Suppressor macrophage treated with lipopolysaccharide for 1 hour (primary cell): ENCODE results near the gene LRP8.
"Not testable (repeated sequence)": the region's sequence is repeated elsewhere in the genome, so short reads cannot be mapped to it uniquely, and the experiment has no call there.

ENCODE experiments used
- DNase-seq, 3 donors: peaks; one replicate each; pipeline ENCODE4 v3.0.0-alpha.2; 2020 to 2022

LRP8 gene

GRCh38 chr1:53303243-53303642, 24.6 kb downstream of the LRP8 start:
- DNase-seq, result no peak

GRCh38 chr1:53299233-53299632, 28.6 kb downstream of the LRP8 start:
- no peak for DNase-seq

- DNase-seq, result no peak
Observed at GRCh38 chr1:53298045-53298637, 29.7 kb downstream of the LRP8 start.

- DNase-seq, result no peak
Observed at GRCh38 chr1:53297195-53297594, 30.7 kb downstream of the LRP8 start.

- DNase-seq, result no peak
Observed at GRCh38 chr1:53296117-53296749, 31.6 kb downstream of the LRP8 start.

- DNase-seq, result no peak
Observed at GRCh38 chr1:53295726-53296116, 32.1 kb downstream of the LRP8 start.

GRCh38 chr1:53295295-53295694, 32.6 kb downstream of the LRP8 start:
- no peak for DNase-seq

GRCh38 chr1:53294567-53294966, 33.3 kb downstream of the LRP8 start:
- peak; percentile 49 to 74 (median 53) for DNase-seq

- DNase-seq, result no peak
Observed at GRCh38 chr1:53294061-53294460, 33.8 kb downstream of the LRP8 start.

- peak in 1 of 3 donors; percentile 14 for DNase-seq
Observed at GRCh38 chr1:53293123-53293522, 34.7 kb downstream of the LRP8 start.

GRCh38 chr1:53292690-53293089, 35.2 kb downstream of the LRP8 start:
- DNase-seq, result peak in 1 of 3 donors; percentile 9

- peak in 2 of 3 donors; percentile 7 to 9 for DNase-seq
Observed at GRCh38 chr1:53291574-53291973, 36.3 kb downstream of the LRP8 start.

- DNase-seq, result no peak
Observed at GRCh38 chr1:53288790-53289429, 39.0 kb downstream of the LRP8 start.

- no peak for DNase-seq
Observed at GRCh38 chr1:53288002-53288789, 39.7 kb downstream of the LRP8 start.

- DNase-seq, result peak in 1 of 3 donors; percentile 22
Observed at GRCh38 chr1:53286955-53287354, 40.9 kb downstream of the LRP8 start.

GRCh38 chr1:53285969-53286760, 41.7 kb downstream of the LRP8 start:
- no peak for DNase-seq

GRCh38 chr1:53285546-53285945, 42.3 kb downstream of the LRP8 start:
- no peak for DNase-seq

GRCh38 chr1:53284224-53285020, 43.4 kb downstream of the LRP8 start:
- DNase-seq, result no peak

- DNase-seq, result not testable (repeated sequence)
Observed at GRCh38 chr1:53283156-53283555, 44.7 kb downstream of the LRP8 start.

- no peak for DNase-seq
Observed at GRCh38 chr1:53281133-53281532, 46.7 kb downstream of the LRP8 start.

- DNase-seq, result no peak
Observed at GRCh38 chr1:53280496-53280895, 47.4 kb downstream of the LRP8 start.
